T-helper 1 cell treated with Interleukin-12 subunit alpha and Interleukin-12 subunit beta and Interleukin-4 antibody, amounts not matched to agents 30 ng/mL and 1 ng/mL, for 36 hours (primary cell): ENCODE results near the gene TRNAU1AP. TPM values are rescaled to one million over a fixed set of nuclear protein-coding genes. Genes with fewer than 3 reads are reported as not detected.
"Not testable (repeated sequence)": the region's sequence is repeated elsewhere in the genome, so short reads cannot be mapped to it uniquely, and the experiment has no call there.

Experiments
- intact Hi-C: fragments of 100-400 bp; cut with micrococcal nuclease; formaldehyde crosslinking; loops from one replicate; pipeline ENCODE4 v1.15.1; 2024
- total RNA-seq: library from RNA; stranded (reverse); gene quantifications from 2 replicates; pipeline ENCODE4 v1.2.3, GENCODE V29; 2022

TRNAU1AP gene
- total RNA-seq, 1 donor from 2014 or later, result 54.3 TPM

DNA sequence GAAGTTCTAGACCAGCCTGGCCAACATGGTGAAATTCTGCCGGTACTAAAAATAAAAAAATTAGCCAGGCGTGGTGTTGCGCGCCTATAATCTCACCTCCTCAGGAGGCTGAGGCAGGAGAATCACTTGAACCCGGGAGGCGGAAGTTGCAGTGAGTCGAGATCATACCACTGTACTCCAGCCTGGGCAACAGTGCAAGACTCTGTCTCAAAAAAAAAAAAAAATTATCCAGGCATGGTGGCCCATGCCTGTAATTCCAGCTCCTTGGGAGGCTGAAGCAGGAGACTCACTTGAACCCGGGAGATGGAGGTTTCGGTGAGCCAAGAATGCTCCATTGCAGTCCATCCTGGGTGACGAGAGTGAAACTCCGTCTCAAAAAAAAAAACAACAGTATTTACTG lies 20.7 kb downstream of the TRNAU1AP start:
- intact Hi-C loops, result no loop called here

DNA sequence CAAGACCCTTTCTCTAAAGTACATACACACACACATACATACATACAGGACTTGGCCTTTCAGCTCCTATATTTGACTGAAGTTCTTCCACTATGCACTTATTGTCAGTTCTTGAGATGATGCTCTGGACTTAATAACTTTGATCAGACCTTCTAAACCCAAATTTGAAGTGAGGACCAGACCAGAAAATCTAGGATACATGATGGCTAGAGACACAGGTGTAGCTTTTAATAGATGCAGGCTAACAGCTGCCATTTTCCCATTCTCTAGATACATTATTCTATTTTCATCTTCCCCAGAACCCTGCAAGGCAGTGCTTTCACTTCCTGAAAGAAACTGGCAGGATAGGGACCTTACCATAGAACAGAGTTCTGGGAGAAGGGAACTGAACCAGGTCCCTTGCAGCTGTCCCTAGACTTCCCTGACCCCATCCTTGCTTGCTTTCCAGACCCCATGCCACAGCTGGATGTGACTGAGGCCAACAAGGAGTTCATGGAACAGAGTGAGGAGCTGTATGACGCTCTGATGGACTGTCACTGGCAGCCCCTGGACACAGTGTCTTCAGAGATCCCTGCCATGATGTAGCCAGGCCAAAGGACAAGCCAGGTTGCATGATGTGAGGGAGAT lies 24.3 kb downstream of the TRNAU1AP start:
- intact Hi-C loops, result no loop called here

DNA sequence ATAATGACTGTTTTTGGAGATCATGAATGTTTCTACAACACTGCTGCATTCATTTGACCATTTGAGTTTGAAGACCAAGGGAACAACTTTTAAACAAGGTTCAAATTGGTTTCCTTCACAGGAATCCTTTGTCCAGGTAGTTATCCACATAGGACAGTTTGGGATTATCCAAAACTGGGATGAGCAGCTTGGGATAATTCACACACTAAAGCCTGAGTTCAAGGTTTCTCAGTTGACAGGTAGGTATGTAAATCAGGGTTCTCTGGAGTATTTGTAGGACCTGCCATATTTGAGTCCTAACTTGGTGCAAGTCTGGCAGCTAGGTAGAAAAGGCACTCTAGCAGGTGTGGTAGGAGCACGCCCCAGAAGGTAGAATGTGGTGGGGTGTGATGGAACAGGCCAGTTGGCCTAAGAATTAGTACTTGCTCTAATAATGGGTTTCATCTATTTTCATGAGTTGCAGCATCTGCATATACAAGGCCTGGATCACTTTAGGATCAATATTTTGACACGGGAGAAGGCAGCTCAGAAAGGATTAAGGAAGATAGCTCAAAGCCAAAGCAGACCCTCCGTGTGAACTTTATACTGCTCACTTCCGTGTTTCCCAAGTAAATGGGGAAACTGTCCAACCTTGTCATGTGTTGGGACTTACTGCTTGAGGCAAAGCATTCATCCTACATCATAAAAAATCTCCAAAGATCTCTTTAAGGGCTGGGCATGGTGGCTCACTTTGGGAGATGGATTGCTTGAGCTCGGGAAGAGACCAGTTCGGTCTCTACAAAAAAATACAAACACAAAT lies 25.1 kb downstream of the TRNAU1AP start:
- intact Hi-C loops, result no loop called here

DNA sequence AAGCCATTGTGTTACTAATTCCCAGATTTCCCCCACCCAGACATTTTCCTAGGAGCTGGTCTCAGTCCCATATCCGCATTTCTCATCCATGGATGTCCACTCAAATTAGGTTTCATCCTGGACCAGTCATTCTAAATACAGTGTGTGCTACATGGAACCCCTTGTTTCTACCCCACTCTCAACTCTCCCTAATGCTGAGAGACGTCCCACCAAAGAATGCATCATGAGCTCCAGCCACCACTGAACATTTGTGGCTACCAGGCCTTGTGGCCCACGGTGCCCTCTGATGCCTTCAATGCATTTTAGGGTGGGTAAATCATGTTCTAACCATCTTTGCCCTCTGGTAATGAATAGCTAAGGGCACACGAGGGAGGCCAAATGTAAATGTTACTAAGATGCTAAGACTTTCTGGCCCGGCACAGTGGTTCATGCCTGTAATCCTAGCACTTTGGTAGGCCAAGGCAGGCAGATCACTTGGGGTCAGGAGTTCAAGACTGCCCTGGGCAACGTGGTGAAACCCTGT lies 25.9 kb downstream of the TRNAU1AP start:
- intact Hi-C loops, result no loop called here

DNA sequence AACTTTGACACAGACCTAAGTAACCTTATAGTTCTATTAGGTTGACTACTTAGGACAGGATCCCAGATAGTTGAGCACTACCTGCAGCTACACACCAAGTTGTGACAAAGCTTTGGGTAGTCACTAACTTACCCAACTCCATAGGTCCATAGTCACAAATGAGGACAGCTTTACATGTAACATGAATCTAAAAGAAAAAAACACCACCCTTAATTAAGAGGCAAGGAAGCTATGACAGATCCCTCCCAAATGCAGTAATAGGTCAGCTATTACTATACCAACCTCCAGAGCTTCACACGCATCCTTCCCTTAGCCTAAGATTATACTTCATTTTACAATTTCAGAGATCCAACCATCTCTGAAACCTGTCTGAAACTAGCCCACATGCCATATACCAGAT lies 26.5 kb downstream of the TRNAU1AP start:
- intact Hi-C loops, result no loop called here

DNA sequence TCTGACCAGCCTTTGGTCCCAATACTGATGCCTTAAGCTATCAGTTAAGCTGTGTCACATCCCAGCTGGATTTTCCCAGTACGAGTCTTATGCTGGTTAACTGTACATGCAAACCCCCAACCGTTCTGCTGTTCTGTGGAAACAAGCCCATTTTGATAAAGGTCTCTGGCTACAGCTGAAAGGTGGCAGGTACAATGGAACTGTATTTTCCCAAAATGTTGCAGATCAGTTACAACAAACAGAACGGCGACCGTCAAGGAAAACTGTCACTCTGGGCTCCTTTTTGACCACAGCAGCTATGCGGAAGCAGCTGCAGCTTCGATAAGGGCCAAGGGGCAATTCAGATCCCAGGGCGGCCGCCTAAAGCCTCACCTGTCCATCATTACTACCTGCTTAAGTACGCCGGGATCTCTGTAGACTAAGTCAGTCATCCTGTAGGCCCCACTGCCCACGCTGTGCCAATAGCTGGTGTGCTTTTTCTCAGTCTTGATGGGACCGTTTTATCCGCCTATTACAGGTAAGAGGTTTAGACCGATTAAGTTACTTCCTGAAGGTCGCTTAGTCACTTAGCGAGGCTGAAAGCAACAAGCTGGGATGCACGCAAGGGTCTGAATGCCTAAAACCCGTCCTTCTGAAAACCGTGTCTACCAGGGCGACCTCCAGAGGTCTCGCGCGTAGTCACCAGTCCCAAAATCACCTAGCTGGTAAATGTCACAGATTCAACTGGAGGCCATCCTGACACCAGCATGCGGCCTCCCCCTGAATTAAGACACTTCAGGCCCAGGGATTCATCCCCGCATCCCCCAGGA lies 28.0 kb downstream of the TRNAU1AP start:
- intact Hi-C loops, result loop anchor here (1.0 to 5.0 kb wide), 13 partner anchors 22 to 809 kb away; partner anchors contain the start of genes EYA3, MED18, PHACTR4 and RNU11

DNA sequence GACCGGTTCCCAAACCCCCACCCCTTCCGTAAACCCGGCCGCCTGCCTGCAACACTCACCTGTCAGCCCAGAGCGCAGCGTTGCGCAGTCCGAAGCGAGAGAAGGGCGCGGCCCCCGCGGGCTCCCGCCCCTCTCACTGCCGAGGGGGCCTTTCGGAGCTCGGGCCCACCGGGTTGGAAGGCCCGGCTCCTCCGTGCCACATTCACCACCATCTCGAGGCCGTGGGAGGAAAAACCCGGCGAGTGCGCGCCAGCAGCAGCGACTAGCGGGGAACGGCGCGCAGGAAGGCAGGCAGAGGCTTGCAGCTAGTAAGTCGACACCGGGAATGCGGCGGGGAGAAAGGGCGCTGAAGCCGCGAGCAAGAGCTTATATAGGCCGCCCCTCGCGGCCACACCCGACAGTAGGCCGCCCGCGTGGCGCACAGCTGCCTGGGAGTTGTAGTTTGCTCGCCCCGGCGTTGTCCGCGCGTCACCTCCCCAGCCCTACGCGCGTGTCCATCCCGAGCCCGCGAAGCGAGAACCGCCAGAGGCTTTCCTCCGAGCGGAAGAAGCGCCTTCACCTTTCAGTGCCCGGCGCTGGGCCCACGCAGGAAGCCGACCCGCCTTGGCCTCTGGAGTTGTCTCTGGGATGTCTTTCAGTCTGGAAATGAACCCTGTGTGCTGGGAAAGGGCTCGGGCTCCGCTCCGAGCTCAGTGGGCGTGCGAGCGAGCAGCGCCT lies 28.8 kb downstream of the TRNAU1AP start:
- intact Hi-C loops, result loop anchor here (1.0 to 5.0 kb wide), 16 partner anchors 22 to 809 kb away; partner anchors contain the start of genes EYA3, GMEB1, MED18 and PHACTR4

DNA sequence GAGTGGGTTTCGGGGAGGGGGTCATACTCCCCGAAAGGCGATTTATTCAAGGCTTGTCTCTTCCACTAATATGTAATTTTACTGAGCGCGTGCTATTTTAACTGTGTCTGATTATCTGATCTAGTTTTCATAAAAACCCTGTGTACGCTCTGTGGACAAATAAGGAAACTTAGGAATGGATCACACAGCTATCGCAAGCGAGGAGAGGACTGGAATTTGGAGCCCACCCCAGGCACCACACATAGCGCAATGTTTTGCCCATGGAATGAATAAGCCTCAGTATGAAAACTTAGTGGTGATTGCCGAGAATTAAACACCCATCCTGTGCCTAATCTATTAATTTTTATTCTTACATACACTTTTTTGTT lies 29.3 kb downstream of the TRNAU1AP start:
- intact Hi-C loops, result loop anchor here (1.0 to 5.0 kb wide), 5 partner anchors 77 to 810 kb away; partner anchors contain the start of genes GMEB1 and STX12

DNA sequence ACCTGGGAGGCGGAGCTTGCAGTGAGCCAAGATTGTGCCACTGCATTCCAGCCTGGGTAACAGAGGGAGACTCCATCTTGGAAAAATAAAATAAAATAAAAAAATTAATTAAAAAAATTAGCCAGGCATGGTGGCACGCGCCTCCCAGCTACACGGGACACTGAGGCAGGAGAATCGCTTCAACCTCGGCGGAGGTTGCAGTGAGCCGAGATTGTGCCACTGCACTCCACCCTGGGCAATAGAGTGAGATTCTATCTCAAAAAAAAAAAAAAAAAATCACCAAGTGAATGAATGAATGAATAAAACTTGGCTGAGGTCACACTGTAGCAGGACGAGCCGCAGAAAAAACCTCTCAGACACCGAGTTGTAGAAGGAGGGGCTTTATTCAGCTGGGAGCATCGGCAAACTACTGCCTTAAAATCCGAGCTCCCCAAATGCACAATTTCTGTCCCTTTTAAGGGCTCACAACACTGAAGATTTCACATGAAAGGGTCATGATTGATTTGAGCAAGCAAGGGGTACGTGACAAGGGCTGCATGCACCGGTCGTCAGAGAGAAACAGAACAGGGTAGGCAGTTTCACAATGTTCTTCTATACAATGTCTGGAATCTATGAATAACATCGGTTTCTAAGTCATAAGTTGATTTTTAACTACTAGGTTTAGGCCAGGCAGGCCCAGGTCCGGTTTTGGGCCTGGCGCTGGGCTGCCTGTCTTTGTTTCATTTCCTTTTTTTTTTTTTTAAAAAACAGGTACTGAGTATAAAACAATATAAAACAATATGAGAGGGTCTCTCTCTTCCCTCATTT lies 33.9 kb downstream of the TRNAU1AP start:
- intact Hi-C loops, result not testable (repeated sequence)

DNA sequence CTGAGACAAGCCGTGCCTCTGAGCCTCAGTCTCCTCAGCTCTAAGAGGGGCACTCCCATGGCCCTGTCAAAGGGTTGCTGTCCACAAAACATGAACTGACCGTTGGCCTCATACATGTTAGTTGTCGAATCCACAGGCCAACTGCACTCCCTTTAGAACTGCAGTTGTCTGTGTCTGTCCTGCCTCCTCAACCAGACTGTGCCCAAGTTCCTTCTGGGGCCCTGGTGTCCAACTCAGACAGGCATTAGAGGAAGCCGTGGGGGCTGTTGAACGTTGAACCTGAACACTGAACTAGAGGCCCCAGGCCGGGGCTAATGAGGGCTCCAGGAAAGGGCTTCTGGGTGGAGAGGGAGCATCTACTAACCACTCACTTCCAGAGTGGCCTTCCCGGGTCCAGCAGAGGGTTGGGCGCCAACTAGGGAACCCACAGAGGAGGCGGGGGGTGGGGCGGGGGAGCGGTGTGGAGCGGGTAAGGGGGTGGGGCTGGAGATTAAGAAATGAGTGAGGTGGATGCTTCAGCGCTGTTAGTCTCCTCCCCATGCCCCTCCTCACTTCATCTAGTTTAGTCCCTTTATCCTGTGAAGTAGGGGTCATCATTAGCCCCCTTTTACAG lies 38.9 kb downstream of the TRNAU1AP start, which contains the start of gene RAB42:
TSS of gene RAB42 (plus strand) at position 558 of the 613 bp plus-strand sequence. CDS start 247 bp downstream, outside the sequence.
- intact Hi-C loops, result no loop called here

DNA sequence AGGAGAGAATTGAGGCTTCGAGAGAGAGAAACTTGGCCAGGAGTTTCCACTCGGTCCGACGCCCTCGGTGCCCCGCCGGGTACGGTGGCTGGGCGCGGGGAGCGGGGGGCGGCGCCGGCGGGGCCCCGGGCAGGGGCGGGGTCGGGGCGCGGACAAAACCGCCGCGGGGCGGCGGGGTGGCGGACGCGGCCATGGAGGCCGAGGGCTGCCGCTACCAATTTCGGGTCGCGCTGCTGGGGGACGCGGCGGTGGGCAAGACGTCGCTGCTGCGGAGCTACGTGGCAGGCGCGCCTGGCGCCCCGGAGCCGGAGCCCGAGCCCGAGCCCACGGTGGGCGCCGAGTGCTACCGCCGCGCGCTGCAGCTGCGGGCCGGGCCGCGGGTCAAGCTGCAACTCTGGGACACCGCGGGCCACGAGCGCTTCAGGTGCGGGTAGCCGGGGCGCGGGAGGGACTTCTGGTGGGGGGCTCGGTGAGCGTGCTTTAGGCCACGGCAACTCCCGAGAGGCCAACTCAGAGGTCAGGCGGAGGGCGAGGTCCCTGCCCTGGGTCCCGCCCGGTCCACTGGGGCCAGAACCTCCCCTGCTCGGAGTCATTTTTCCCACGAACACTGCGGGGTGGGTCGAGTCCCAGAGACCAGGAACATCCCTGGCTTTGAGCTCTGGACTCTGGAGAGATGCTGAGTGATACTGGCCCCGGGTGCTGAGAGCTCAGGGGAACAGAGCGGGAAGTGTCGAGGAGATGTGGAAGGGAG lies 39.6 kb downstream of the TRNAU1AP start:
- intact Hi-C loops, result no loop called here

DNA sequence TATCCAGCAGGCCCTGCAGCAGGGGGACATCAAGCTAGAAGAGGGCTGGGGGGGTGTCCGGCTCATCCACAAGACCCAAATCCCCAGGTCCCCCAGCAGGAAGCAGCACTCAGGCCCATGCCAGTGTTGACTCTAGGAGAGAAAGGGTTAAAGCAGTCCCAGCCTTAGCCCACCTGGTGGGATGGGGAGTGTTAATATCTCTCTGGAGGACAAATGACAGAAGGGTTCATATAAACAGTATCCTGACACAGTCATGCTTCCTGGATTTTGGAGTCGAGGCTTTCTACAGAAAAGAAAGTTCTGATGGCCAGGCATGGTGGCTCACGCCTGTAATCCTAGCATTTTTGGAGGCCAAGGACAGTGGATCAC lies 41.1 kb downstream of the TRNAU1AP start:
- intact Hi-C loops, result not testable (repeated sequence)

DNA sequence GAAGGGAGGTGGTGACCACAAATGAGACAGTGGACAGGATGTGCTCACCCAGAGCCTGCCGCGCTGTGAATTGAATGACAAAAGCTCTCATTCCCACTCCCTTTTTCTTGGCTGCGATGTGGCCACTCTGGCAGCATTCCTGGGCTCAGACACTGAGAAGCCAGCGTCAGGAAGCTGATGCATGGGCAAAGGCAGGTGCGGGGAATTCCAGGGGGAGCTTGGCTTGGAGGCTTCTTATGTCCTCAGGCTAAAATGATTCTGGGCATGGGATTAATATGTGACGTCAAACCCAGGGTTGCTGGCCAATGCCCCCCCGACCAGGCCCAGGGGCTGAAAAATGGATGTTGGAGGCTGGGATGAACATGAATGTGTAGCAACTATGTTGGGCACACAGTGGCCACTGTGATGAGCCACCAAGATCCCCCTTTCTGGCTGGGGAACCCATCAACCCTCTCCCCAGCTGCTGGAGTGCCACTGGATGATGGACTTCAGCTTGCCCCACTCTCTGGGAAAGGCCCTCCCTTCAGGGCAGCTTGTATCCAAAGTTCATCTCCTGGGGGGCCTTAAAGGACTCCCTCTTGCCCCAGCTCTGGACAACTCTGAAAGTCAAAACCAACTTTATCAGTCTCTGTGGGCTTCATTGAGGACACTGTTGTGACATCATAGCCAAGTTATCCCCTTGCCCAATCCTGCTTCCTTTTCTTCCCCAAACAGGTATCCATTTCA lies 42.0 kb downstream of the TRNAU1AP start:
- intact Hi-C loops, result not testable (repeated sequence)

DNA sequence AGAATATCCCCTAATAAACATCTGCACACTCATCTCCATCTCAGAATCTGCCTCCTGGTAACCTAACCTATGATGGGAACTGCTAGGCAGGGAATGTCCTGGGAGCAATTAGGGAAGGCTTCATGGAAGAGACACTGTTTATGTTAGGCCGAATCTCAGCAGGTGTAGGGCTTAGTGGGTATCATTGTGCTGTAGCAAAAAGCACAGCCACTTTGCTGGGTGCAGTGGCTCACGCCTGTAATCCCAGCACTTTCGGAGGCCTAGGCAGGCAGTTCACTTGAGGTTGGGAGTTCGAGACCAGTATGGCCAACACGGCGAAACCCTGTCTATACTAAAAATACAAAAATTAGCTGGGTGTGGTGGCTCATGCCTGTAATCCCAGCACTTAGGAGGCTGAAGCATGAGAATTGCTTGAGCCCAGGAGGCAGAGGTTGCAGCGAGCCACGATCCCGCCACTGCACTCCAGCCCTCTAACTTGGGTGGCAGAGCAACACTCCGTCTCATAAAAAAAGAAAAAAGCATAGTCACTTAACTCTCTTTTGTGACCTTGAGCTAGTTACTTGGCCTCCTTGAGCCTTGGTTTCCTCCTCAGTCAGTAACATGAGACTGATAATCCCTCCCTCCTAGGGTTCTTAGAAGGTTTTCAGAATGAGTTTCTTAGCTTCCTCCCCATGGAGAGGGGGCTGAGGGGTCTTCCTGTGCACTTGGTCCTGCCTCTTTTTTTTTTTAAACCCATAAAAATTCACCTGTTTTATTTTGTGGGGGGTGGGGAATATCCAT lies 42.7 kb downstream of the TRNAU1AP start:
- intact Hi-C loops, result no loop called here

DNA sequence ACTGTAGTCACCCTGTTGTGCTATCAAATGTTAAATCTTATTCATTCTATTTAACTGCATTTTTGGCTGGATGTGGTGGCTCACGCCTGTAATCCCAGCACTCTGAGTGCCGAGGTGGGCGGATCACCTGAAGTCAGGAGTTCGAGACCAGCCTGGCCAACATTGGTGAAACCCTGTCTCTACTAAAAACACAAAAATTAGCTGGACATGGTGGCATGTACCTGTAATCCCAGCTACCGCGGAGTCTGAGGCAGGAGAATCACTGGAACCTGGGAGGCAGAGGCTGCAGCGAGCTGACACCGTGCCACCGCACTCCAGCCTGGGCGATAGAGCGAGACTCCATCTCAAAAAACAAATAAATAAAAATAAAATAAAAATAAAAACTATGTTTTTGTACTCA lies 43.4 kb downstream of the TRNAU1AP start:
- intact Hi-C loops, result not testable (repeated sequence)

DNA sequence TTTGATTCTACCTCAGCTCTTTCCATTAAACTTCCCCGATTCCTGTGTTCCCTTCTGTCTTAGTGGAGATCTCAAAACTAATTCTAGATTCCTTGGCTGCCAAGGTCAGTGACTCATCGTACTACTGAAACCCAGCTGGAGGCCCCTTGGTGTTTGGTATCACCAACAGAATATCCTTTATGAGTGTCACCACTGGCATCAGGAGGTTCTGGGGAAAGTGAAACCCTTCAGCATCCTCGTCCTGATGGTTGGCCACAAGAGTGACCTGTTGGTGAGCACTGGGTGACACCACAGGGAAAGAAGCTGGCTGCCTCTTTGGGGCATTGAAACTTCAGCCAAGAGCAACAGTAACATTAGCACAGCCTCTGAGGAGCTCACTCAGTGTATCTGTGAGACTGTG lies 48.8 kb downstream of the TRNAU1AP start:
- intact Hi-C loops, result loop anchor here (5.0 kb wide), 1 partner anchor 354 kb away; no protein-coding TSS in a partner anchor
